IPS-NIHi7 (cell line): ENCODE results near the gene DAB2IP.

Experiments used
- DNase-seq: peaks from one replicate; pipeline ENCODE4 v3.0.0; 2012; ENCODE audit warnings: mixed read lengths; ENCODE audit errors: extremely low spot score

Gene DAB2IP

DNA sequence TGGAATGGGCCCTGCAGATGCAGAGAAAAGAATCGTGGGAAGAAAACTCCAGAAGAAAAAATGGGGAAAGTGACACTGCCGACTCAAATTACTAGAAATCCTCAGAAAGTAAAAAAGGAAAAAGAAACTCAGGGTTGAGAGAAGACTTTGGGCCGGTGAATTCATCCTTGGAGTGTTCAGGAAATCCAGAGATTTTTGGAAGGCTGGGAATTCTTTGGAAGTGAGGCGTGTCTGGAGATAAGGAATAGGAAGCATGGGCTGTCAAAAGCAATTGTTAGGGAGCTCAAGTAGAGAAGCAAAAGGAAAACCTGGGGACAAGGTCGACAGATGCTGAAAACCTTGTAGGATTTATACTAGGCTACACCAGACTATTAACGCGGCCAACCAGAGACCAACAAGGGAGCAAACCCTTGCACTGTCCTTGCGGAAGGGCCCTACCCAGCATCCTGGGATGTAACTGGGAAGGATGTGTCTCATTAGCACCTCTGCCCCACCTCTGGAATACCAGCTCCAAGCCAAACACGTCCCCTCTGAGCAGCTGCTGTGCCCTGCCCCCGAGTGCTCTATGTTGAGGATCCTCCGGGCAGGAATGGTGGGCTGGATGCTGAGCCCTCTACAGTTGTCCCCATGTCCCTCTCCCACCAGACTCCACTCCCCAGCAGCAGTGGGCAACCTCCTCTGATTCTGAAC, 11.6 kb downstream of the DAB2IP start:
- peak; percentile 52 for DNase-seq

DNA sequence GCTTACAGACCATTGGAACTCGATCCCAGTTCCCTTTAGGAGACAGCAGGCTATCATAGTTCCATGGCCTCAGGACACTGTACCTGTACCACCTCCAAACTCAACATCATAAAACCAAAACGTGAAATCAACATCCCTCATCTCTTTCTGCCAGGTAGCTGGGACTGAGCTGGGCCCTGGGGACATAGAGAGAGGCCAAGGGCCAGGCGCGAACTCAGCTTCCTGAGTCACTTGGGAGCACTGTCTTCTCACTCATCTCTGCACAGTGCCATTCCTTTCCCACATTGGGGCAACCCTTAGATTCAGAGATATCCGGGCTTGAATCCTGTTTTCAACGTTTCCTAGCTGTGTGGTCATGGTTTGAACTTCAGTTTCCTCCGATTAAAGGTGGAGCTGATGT, 12.2 kb downstream of the DAB2IP start:
- no peak for DNase-seq

DNA sequence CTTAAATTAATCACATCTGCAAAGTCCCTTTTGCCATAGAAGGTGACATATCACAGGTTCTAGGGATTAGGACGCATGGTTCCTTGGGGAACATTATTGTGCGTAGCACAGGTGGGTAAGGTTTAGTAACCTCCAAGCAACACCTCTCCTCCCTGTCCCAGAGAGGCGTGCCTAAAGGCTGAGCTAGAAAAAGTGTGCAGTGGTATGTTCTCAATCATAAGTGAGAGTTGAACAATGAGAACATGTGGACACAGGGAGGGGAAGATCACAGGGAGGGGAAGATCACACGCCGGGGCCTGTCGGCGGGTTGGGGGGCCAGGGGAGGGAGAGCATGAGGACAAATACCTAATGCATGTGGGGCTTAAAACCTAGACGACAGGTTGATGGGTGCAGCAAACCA, 14.9 kb downstream of the DAB2IP start:
- no peak for DNase-seq

DNA sequence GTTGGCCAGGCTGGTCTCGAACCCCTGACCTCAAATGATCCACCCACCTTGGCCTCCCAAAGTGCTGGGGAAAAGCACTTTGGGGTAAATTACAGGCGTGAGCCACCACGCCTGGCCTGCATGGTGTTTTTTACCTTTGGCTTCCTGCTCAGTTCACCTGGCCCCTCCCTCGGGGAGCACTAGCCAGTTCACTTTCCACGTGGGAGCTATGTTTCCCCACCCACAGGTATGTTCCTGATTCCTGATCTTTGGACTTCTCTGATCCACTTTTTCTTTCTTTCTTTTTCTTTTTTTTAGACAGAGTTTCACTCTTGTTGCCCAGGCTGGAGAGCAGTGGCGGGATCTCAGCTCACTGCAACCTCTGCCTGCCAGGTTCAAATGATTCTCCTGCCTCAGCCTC, 15.8 kb downstream of the DAB2IP start:
- no peak for DNase-seq

DNA sequence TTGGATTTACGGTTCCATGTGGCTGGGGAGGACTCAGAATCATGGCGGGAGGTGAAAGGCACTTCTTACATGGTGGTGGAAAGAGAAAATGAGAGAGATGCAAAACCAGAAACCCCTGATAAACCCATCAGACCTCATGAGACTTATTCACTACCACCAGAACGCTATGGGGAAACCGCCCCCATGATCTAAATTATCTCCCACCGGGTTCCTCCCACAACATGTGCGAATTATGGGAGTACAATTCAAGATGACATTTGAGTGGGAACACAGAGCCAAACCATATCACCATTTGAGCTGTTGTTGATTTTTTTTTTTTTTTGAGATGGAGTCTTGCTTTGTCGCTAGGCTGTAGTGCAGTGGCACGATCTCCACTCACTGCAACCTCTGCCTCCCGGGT, 16.5 kb downstream of the DAB2IP start:
- DNase-seq, result no peak

DNA sequence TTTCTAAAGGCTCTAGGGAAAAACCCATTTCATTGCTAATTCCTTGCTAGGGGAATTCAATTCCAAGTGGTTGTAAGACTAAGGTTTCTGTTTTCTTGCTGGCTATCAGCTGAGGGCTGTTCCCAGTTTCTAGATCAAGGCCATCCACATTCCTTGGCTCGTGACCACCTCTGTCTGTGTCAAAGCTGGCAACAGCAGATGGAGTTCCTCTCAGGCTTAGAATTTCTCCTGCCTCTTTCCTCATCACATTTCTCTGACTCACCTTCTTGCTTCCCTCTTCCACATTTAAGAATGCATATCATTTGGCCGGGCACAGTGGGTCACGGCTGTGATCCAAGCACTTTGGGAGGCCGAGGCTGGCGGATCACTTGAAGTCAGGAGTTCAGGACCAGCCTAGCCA, 19.0 kb downstream of the DAB2IP start:
- no peak for DNase-seq

DNA sequence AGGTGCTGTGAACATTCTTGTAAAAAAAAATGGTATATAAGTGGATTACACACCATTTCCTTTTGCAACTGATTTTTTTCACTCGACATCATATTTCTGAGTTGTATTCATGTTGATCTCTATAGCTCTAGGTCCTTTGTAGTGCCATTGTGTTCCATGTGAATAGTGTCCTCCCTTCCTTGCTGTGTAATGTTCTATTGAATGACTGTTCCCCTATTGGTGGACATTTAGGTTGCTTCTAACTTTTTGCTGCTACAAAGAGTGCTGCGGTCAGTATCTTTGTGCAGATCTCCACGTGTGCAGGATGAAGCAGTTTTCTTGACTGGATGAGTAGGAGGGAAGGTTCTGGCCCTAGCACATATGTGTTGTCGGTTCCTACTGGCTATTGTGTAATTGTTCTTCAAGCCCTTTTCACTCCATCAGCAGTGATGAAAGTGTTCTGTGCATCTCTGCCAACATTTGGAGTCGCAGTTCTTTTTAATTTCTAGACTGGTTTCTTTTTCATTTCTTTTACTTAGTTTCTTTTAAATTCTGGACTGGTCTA, 20.2 kb downstream of the DAB2IP start:
- DNase-seq, result no peak

DNA sequence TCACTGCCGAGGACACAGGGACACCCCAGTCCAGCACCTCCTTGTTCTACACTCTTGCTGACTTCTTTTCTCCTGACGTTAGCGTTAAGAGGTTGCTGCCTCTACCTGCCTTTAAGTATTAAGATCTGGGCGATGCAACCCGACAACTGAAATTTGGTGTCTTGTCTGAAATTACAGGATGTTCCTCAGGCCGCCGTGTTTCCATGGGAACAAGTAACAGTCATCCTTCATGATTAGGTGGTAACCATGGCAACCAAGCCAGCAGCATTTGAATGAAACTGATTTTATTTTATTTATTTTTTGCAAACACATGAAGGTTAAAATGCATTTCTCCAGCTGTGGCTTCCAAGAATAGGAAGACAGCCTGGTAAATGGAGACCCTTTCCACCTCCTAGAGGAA, 20.8 kb downstream of the DAB2IP start:
- DNase-seq, result no peak

DNA sequence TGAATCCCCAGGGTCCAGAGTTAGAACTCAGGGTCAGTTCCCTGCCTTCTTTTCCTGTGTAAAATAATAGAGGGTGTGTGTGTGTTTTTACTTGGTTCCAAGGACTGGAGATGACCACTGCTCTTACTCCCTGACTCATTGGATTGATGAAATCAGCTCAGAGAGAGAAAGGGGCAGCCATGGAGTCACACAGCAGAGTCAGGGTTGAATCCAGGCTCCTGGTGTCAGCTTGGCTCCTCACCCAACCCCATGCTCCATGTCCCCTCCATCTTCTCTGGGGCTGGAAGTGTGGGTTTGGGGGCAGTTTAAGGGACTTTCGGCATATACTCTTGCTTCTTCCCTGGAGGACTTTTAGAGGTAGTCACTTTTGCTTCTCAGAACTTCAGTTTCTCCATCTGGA, 21.6 kb downstream of the DAB2IP start:
- DNase-seq, result no peak

DNA sequence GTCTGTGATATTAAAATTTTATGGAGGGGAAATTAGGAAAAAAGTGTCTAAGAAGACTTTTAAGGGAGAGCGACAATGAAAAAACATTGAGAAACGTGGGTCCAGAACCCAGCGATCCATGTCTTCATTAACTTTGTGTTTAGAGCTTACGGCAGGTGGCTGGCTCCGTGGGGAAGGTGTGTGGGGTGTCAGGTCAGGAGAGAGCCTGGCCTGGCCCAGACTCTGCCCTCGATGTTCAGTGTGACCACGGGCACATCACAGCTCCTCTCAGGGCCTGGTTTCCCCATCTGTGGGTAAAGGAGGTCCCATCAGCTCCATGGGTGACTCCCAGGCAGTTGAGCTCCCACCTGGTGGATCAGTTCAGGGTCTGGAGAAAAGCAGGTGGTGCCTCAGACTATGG, 22.1 kb downstream of the DAB2IP start:
- DNase-seq, result no peak

DNA sequence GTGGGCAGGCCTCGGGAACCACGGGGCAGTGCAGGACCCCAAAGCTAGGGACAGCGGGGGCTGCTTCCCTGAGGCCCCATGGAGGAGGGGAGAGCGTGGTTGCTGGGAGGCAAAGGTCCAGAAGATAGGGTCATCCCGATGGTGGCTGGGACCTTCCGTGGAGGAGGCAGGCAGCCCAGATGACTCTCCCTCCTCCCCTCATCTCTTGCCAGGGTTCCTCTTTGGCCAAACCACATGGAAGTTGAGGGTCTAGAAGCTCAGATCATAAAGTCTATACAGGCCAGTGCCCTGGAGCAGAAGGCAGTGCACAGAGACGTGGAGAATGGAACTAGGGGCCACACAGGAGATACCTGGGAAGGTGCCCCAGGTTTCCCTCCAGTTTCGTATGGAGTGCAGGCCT, 22.6 kb downstream of the DAB2IP start:
- no peak for DNase-seq

DNA sequence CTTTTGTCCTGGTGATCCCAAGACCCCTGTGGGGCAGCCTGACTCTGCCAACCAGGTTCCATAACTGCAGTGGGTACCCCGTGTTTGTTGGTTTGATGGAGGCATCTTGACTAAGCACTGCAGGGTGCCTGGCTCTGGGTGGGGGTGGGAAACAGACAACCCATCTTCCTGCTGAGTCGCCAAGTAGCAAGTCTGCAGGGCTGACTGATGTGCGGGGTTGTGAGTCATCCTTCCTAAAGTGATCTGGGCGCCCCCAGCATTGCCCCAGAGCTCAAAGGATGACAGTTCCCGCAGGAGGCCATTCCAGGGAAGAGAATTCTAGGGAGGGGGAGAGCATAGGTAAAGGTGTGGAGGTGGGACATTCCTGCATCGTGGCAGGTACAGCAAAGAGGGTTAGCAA, 23.5 kb downstream of the DAB2IP start:
- peak; percentile 70 for DNase-seq

DNA sequence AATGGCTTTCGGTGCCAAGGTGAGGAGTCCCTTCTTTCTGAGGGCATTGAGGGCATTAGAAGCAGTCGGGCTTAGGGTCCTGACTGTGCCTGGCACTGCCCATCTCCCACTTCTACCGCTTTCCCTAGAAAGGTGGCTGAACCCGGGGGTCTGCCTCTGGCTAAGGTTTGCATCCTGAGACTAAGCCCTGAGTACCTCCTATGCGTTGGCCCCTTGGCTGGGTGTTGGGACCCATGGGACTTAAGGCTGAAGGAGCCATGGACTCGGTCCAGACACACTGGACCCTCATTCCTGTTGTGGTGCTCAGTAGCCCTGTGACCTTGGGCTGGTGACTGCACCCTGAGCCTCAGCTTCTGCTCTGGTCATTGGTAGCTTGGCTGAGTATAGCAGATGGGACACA, 23.9 kb downstream of the DAB2IP start:
- no peak for DNase-seq

DNA sequence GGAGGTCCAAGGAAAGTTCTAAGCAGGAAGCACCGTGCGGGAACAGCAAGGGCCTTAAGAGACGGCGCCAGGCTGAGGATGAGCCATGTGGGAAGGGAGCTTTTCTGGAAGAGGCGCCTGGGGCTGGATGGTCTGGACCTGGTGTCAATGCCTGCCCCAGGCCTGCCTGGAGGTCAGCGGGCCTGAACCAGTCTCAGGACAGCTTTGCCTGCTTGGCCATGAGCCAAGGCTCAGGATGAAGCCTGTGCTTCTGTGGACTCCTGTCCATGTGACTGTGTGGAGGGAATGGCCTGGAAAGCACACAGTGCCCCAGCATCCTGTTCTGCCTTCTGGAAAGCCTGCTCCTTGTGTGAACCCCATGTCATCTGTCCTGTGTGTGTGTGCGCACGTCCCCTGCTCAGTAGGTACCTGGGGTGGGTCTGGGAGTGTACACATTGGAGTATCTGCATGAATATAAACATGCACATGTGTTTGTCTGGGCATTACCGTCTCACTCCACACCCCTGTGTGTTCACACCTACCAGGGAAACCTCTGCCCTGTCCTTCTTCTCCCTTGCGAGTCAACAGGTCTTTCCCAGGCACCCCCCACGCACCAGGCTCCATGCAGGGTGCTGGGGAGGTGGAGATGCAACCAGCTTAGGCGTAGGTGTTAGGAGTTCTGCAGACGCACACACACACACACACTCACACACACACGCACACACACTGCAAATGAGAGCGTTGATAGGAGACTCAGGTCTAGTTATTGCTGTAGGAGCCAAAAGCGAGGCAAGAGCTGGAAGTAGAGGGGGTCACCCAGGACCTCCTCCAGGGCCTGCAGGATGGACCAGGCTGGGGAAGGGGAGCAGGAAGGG, 24.8 kb downstream of the DAB2IP start:
- no peak for DNase-seq

DNA sequence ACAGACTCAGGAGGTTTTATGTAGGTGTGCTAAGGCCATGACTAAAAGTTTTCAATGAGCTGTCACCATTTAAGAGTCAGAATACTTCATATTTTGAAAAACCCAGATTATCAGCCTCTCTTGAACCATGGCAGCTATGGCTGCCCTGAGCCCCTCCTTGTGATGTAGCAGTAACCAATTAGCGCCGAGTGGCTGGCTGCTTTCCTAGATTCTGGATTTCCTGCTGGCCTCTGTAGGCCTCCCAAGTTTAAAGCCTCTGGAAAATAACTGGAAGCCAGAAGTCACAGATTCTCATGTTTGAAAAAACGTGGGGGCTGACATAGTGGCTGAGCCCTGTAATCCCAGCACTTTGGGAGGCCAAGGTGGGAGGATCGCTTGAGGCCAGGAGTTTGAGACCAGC, 25.5 kb downstream of the DAB2IP start:
- no peak for DNase-seq

DNA sequence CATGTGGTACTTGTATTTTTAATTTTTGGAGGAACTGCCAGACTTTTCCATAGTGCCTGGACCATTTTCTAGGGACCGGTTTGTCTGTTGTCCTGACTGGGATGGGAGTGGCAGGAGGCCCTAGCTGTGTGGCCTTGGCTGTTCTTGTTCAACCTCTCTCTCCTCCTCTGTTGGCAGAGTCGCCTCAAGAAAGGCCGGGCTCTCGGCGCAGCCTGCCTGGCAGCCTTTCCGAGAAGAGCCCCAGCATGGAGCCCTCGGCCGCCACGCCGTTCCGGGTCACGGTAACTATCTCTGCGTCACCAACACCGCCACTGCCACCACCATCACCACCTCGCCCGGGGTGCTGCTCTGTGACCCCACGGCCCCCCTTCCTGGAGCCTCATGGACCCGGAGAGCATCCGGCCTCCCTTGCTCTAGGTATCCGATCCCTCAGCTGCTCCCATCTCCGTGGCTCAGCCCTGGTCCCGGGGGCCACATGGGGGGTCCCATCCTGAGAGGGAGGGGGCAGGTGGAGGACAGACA, 27.1 kb downstream of the DAB2IP start:
- DNase-seq, result no peak

DNA sequence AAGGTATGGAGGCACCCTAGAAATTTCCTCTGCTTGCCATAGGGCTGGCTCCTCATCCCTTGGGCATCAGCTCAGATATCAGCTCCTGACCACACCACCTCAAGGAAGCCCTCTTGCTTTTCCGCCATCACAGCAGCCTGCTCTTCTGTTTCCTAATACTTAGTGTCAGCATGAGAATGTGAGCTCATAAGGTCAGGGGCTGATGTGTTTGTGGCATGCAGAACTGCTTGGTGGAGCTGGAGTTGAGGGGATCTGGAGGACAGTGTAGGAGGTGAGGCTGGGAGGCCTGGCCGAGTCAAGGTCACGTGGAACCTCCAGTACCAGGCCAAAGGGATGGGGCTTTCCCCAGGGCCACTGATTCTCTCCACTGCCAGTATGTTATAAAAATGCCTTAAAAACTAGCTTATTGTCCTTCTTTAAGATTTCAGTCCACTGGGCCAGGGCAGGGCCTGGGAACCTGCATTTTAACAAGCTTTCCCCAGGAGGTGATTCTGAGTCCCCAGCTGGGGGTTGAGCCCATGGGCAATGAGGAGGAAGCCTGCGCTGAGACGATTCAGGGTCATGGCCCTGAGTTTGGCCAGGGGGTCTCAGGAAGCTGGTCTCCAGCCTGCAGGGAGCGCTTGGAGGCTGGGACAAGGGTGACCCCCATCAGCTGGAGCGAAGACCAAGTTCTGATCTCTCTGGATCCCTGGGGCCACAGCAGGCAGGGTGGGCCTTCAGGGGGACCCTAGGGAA, 28.6 kb downstream of the DAB2IP start:
- no peak for DNase-seq

DNA sequence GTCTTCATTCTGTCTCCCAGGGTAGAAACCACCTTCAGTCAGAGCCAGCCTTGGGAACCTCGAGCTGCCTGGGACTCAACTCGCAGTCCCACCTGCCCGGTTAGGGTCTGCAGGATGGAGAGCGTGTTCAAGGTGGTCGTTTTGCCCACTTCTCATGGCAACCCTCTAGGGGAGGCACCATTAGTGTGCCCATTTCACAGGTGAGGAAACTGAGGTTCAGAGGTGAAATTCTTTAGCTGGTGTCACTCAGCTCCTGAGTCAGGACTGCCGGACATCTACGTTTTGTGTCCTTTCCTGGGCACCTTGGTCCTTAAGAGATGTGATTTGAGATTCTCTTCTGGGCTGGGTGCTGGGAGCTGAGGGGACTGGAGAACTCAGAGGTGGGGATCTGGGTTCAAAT, 30.0 kb downstream of the DAB2IP start:
- no peak for DNase-seq

DNA sequence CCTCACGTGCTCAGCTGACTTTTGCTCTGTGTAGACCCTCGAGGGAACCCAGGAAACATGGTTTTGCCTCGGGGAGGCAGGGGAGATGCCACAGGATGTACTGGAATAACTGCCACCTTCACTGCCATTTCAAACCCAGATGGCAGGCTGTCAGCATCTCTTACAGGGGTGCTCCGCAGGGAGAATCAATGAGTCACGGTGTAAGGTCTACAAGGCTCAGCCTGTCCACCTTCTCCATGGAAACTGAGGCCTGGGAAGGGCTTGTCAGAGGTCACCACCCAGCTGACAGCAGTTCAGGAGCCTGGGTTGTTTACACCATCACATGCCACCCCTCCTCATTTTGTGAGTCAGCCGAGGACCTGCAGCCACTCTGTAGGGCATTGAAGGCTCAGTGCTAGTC, 30.8 kb downstream of the DAB2IP start:
- DNase-seq, result no peak

DNA sequence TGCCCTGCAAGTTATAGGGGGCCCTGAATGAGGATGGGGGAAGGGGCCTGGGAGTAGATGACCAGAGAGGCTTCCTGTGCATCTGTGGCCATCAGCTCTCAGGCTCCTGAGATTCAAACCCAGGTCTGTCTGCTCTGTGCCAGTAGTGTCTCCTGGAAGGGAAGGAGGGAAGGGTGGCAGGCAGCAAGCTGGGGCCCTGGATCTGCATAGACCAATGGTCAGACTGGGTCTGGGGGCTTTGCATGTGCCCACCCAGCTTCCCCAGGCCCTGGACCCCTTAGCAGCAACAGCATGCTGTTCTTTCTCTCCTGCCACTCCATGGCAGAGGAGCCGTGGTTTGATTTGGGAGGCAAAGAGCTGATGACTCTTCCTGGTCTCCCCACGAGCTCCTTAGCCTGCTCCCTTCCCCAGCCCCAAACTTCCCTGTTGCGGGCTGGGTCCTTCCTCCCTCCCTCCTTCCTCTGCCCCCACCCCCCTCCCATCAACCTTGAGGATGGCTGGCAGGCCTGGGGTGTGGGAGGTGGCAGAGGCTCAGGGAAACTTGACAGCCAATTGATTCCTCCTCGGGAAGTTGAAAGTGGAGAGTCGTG, 31.6 kb downstream of the DAB2IP start:
- no peak for DNase-seq

DNA sequence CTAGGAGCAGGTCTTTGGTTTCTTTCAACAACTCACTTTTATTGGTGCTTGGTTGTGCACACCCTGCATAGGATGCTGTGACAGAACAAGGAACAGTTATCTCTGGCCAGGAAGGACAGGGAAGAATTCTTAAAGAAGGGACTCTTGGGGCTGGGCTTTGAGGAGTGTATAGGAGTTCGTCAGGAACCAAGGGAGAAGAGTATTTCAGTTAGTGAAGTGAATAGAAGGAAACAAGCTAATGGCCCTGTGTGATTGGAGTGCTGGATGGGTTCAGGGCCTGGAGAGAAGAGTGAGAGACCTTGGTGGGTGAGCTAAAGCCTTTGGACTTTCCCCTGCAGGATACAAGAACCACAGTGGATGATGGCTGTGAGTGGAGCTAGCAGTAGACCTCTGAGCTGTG, 32.2 kb downstream of the DAB2IP start:
- no peak for DNase-seq
